HG02852 (cell line): Measurements from ENCODE around the gene LARGE2.

Experiments
- ATAC-seq: cut with Tn5 transposase; IDR thresholded peaks from one replicate; pipeline ENCODE4 v1.9.1; 2021; ENCODE audit warnings: mild to moderate bottlenecking, moderate library complexity; ENCODE audit not compliant: unreplicated experiment

LARGE2 gene

DNA sequence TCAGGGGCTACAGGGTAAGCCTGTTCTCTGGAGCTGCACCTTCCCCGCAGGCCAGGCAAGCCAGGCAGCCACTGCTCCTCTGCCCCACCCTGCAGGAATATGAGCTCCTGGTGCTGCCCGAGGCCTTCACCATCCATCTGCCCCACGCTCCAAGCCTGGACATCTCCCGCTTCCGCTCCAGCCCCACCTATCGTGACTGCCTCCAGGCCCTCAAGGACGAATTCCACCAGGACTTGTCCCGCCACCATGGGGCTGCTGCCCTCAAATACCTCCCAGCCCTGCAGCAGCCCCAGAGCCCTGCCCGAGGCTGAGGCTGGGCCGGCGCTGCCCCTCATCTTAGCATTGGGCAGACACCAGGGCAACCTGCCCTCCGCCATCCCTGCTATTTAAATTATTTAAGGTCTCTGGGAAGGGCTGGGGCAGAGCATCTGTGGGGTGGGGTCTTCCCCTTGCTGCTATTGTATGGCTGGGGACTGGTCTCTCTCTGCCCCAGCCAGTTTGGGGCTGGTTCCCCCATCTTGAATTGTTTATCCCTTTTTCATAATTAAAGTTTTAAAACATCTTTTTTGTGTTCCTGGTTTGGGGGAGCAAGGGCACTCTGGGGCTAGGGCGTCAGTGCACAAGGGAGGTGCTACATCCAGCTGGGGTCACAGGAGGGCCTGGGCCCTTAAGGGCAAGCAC is 6.2 kb downstream of the LARGE2 start:
- ATAC-seq = no peak

DNA sequence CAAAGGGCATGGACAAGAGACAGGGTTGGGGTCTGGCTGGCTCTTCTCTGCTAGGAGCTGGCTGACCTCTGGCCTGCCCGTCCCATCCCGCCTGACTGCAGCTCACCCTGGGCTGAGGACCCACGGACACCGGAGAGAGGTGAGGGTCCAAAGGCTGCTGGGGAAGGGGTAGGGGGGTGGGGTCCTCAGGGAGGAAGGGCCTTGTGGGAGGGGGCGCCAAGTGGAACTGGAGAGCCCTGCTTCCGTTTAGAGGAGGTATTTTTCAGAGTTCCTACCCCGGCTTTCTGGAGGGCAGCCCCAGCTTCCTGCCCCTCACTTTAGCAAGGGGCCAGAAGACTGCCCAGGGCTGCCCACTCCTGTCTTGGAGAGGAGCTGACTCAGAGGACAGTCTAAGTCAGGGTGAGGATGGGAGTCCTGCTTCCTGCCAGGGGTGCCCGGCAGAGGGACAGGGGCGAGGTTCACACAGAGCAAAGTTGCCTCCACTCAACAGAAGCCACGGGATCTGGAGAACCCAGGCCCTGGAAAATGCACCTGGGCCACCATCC is 7.1 kb downstream of the LARGE2 start:
- ATAC-seq = peak; percentile 10

DNA sequence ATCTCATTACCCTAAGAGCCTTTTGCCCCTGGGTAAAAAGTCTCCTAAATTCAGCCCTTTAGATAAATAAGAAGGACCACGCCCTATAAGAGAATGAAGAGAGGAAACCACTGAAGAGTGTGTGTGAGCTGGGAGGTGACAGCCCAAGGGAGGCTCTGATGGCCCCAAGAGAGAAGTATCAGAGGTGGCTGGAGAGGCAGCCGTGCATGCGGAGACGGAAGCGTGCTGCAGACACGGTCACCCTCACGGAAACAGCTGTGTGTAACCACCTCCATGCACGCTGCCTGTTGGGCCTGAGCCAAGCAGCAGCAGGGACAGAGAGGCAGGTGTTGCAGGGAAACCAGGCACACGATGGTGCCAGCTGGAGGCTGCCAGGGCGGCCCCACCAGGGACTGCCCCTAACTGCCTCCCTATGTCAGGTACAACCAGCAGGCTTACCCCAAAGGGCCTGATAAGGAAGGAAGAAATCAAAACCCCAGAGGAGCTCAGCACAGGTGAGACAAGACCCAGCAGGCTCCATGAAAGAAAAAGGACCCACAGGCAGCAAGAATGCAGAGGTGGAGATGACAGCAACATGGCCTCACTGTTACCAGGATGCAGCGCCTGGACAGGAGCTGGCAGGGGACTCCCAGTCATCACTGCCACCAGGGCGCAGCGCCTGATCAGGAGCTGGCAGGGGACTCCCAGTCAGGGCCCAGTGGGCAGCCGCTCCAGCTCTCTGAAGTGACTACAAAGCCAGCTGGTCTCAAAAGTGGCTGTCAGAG is 7.8 kb downstream of the LARGE2 start:
- peak; percentile 90 for ATAC-seq

DNA sequence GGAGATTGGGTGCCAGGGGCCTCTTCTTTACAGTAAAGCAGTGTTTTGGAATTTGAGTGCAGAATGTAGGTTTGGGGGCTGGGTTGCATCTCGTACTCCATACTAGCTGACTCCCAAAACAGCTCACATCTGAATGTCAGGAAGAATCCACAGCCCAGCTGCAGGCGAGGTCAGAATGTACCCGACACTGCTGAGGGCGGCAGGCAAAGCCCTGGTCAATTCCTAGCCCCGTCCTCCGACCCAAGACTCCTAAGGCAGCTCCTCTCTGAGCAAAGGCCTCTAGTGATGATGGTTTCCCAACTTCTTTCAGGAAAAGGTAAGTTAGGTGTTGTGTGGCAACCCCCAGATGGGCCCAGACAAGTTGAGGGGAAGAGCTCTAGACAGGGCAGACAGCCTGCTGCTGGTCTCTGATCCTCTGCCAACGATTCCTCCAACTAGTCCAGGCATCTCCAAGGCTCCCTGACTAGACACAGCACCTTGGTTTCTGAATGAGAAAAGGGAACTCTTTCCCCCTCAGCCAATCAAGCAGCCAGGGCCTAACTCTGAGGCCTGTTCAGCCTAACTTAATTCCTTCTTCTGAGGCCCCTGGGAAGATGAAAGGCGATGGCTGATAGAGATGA is 8.6 kb downstream of the LARGE2 start:
- ATAC-seq = no peak

DNA sequence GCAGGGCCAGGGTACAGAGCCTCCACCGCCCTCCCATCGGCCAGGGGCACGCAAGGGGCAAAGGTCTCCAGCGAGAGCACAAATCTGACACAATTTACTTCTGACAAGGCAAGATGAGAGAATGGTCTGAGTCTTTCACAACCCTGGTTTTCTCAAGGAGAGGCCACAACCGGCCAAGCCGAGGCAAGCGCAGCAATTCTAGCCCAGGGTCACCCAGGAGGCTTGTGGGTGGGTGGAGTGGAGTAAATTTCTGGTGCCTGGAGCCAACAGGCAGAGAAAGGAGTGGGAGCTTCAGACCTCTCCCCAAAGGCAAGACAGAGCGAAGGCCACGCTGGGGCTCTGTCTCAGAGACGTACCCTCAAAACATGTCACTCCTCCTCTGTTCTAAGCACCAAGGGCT is 9.3 kb downstream of the LARGE2 start:
- ATAC-seq = no peak

DNA sequence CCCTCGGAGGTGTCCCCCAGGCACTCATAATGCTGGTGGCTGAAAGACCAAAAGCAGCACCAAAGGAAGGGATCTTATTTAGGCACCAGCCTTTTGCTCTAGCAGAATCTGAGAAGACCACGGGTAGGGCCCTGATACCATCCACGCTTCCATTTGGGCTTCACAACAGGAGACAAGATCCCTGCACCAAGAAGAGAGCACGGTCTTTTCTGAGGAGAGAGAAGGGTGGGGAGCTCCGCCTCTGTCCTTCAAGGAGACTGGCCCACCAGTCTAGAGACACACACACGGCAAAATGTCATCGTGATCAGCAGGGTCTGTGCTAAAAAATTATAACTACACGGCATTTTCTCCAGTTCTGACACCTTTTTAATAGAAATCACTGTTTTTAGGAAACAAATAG is 9.8 kb downstream of the LARGE2 start:
- no peak for ATAC-seq

DNA sequence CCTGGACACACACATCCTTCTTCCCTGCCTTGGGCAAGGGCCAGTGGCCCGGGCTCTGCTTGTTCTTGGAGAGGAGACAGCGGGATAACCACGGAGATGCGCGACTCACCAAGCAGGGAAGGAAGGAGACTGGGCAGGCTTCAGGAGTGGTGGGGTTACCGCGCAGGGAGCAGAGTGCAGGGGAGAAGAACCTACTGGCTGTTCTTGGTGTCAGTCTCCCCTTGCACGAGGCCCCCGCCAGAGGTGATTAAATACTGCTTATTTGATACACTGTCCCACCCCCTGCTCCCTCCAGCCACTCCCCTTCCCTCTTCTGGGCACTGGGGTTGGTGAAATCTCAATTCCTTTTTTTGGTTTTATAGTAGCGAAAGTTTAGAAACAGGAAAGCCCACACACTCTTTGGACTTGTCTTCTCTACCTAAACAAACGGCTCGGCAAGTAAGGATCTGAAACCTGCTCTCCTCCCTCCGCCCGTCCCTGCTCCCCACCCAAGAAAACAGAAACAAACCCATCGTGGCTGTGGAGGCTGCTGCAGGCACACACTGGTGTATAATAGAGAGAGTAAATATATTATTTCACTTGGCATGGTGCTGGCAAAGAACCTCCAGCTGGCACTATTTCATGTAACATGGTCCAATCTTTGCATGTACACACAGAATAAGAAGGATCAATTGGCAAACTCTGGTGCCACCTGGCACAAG is 10.8 kb downstream of the LARGE2 start:
- no peak for ATAC-seq

DNA sequence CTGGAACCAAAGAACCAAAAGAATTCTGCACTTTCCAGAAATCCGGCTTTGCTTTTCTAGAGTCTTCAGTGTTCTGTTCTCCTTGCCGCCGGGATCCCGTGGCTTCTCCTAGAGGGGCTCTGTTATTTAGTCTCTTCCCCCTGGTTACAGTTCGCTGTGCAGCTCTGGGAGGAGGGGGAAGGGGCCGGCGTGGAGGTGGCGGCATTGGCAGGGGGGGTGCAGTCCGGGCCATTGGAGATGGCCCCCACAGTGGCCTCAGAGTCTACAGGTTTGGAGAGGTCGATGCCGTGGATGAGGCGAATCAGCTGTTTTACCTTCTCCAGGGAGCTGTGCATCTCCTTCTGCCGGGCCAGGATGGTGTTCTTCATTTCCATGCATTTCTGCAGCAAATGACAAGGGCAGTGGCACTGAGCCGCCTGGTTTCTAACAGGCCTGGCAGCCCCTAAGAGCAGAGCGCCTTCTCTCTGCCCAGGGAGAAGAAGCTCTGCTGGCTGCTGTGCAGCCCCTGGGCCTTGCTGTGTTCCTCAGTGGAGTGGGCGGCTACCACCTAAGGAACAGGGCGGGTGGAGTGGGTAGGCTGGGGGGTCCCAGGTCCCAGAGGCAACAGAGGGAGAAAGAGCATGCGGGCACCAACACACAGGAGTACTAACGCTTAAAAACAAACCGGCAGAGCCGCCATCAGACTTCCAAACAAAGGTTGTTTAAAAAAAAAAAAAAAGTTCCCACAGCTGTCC is 11.6 kb downstream of the LARGE2 start:
- no peak for ATAC-seq

DNA sequence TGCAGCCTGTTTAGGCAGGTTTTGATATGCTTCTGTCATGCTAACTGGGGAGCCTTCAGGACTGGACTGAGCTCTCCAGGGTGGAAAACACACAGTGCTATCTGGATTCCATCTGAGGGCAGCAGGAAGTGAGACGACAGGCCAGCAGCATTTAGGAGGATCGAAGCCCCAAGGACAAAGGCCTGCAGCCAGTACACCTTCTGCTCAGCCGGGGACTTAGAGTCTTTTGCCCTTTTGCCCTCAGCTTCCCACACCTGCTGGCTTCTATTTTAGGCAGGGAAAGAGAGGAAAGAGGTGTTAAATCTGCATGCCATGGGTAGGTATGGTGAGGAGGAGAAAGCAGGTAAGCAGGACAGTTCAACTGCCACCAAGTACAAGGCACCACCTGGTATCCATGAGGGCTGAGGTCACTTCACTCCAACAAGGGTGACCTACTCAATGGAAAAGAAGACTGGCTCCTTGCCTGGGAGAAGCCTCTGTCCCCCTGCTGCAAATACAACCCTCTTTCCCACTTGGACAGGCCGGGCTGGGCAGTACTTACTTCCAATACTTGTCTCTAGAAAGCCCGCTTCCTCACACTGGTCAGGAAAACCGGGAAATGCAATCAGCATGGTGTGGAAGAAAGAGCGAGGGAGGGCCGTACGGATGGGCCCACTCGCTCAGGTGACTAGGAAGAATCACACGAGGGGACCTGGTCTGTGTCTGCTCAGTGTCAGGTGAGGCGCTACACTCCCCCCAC is 12.3 kb downstream of the LARGE2 start:
- no peak for ATAC-seq

DNA sequence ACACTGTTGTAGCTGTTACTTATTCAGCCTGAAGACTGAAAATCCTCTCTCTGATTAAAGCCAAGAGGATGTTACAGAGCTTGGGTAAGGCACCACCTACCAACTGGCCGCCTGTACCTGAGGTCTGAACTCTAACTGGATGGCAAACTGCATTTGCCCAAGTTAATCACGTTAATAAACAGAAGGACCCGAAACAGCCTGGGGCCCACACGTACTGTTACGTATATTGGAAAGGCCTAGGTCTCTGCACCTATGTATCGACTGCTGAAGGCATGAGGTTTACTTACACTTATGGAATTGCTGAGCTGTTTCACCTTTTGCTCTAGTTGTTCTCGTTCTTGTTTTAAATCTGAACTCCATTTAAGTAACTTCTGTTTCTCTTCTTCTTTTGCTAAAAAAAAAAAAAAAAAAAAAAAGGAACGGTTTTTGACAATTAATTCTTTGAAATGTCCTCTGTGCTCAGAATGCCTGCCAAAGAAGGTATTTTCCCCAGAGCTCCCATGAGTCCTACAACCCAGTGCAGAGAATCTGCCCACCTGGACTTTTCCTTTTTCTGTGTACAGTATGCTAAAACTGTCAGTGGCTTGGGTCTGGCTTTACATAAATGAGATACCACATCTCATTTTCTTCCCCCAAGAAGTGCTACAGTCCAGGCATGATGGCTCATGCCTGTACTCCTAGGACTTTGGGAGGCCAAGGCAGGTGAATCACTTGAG is 13.1 kb downstream of the LARGE2 start:
- no peak for ATAC-seq

DNA sequence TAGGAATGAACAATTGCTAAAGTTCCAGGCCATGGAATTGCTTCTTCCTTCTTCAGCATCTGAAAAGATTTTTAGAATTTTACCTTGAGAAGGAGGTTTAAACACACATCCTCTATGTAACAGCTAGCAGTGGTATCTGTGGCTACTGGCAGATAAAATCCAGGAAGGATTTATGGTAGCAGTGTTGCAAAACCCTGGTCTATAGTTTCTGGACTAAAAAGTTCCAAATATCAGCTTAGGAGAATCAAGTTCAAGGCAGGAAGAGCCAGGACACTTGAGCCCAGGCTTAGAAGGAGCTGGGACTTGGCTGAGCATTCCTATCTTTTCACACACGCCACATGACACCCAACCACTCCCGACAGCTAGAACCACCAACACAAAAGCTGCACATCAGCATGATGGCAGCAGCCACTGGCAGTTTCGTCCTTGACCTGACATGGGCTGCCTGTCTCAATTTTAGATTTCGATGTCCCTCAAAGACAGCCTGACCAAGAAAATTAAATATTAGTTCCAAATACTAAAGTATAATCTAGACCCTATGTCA is 14.1 kb downstream of the LARGE2 start:
- ATAC-seq = no peak

DNA sequence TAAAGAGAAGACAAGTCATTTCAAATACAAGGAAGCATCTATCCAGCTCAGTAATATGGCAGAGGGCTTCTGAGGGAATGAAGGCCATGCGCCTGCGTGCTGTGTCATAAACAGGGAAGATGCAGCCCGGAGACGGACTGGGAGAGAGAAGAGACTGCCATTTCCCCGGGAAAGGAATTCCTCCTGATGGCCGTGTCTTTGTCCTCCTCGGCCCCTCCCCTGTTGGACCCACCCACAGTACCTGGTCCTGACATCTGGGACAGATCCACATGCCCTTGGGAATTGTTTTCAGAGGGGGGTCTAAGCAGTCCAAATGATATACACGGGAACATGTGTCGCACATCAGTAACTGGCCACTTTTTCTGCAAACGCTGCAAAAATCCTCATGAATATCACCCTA is 15.5 kb downstream of the LARGE2 start:
- ATAC-seq = no peak

DNA sequence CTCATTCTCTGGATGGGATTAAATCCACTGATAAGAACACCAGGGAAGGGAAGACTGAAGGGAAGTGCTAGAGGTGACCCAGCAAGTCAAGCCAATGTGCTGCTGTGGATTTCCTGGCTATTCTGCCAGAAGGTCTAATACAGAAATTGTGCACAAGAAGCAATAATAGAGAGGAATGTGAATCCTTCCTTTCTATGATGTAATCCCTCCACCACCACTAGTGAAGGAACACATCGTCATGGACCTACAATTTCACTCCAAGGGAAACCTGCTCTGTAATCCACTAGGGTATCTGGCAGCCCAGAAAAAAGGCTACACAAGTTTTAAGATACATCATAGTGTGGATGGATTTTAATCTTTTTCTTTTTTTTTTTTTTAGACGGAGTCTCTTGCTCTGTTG is 17.4 kb downstream of the LARGE2 start:
- no peak for ATAC-seq

DNA sequence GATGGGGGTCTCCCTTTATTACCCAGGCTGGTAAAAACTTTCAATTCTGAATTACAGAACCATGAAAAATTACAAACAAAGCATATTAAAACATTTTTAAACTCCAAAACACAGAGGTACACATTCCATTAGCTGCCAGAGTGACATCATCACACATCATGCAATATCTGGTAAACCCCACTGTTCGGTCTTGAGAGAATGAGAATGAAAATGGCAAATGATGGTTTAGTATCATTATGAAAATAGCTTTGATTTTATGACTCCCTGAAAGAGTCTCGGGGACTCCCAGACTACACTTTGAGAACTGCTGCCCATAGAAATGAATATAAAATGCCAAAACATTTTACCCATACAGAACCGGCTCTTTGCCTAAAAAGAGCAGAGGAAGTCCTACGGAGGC is 18.8 kb downstream of the LARGE2 start:
- ATAC-seq = no peak

DNA sequence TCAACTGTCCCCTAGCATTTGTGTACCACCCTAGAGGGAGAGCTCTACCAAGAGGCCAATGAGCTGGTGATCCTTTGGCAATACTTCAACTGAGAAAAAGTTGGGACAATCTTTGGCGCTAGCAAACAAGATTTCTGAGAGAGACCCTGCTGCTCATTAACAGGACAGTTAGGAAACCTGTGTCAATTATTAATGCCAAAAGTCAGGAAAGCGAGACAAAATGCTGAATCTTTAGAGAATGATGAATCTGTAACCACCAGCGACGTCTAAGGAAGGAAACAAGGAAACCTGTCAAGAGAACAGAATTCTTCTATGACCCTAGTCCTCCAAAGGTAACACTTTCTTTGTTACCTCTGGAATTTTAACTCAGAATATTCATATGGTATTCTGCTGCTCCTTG is 19.9 kb downstream of the LARGE2 start:
- no peak for ATAC-seq

DNA sequence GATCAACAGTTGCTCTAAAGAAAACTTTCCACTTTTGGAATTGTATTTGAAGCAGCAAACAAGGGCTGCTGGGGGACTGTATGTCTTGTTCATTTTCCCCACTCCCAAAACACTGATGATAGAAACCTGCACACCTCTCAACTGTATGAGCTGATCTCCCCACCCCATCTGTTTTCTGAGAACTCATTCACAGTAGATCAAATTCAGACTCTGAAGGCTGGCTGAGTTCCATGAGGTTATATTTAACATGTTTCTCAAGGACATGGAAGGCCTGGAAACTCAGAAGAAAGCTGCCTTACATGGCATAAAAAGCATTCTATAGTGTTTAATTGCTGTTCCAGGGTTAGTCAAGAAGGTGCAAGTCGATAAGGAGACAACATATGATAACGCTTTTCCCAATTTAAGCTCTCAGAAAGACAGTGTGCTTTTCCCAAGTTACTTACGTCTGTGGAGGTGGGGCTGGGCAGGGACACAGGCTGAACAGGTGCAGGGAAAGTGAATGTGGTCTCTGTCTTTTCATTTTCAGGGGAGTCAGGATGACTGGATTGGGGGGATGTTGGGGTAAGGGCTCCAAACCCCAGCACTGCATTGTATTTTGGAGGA is 23.0 kb downstream of the LARGE2 start:
- ATAC-seq = no peak

DNA sequence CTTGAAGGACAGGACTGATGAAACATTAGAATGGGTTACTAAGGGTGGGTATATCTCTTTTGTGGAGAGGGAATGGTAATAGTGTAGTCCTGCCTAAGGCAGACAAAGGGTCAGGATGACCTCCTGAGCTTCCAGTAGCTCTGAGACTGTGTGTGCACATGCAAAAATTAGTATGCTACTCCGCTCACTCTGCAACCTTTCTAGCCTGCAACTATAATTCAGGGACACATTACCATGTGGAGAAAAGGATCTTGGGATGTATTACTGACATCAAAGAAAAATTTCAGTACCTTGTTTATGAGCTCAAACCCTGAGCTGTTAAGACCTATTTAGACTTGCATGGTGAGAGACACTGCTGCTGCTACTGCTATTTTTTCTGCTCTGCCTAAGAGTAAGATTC is 25.4 kb downstream of the LARGE2 start:
- ATAC-seq = no peak

DNA sequence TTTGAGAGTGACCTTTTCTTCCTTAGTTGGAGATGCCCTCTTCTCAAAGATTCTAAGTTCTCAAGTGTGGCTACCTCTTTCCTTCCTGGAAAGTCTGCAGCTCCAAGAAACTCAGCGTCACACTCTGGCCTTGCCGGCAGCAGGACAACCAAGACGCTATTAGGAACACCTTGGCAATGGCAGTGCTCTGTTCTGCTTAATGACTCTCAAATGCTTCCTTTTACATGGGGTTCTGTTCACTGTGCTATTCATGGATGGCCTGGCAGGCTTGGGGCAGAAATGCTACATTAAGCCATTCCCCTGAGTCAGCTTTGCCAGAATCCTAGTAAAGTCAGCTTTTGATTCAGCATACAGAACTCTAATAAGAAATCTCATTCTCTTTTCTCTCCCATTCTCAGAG is 25.9 kb downstream of the LARGE2 start:
- ATAC-seq = no peak

DNA sequence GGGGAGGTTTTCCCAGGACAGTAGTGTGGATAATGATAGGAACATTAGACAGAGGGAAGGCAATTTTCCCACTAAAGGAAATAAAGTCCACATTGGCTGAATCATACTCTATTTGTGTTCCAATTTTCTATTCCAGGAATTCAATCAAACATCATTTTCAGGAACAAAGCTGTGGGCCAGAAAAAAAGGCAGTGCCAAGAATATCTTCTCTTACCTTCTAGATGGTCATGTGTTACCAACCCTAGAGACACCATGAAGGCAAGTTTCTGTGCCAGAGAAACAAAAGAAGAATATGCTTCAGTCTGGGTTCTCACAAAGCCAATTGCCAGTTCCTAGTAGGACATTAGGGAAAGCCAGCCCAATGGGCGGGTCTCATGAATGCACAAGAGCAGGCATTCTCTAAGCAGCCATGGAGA is 27.5 kb downstream of the LARGE2 start:
- ATAC-seq = no peak
